ENCODE results near the gene HELLS.

The HELLS gene

GRCh38 chr10:94645285-94645684 lies 99.7 kb downstream of the HELLS start:
- Histone ChIP-seq H4K12ac (ENCODE audit: low read depth, low read length) (no peak overlapping the region), H3K79me1 (ENCODE audit: low read length) (peaks cover 1% of the 10 kb centered on the region), H4K8ac (ENCODE audit: low read depth, low read length) (no peak overlapping the region), H3K4me3 (ENCODE audit: low read depth, low read length) (no peak overlapping the region), H3K4me1 (ENCODE audit: control insufficient read depth in 1 of 2, insufficient read depth in 2 of 2, low read length in 2 of 2) (peaks cover 2% of the 10 kb centered on the region in 2 experiments), H3K27ac (ENCODE audit: low read depth, low read length) (no peak overlapping the region), H2AFZ (ENCODE audit: insufficient read depth, low read length, poor library complexity) (no peak overlapping the region), H4K91ac (ENCODE audit: low read depth, low read length) (no peak overlapping the region), H2BK12ac (ENCODE audit: low read length) (no peak overlapping the region), H2AK5ac (ENCODE audit: low read length) (no peak overlapping the region), H2BK5ac (ENCODE audit: low read depth, low read length, poor library complexity) (no peak overlapping the region), H3K18ac (ENCODE audit: low read length) (no peak overlapping the region), H3K79me2 (ENCODE audit: control insufficient read depth, insufficient read depth, low read length, poor library complexity) (no peaks in the 10 kb centered on the region), H3K9me3 (ENCODE audit: insufficient read depth, low read depth, low read length) (peaks cover 4% of the 10 kb centered on the region), H3K9ac (ENCODE audit: low read length) (no peak overlapping the region), H3K4me2 (ENCODE audit: low read length) (no peak overlapping the region), H3K14ac (ENCODE audit: low read length) (no peak overlapping the region), H2BK120ac (ENCODE audit: insufficient read depth, low read length, poor library complexity) (no peak overlapping the region), H3K27me3 (ENCODE audit: insufficient read depth, low read length) (no peaks in the 10 kb centered on the region), H3K4ac (ENCODE audit: low read depth, low read length) (no peak overlapping the region), H3K36me3 (ENCODE audit: control insufficient read depth in 1 of 2, insufficient read depth in 2 of 2, low read length in 2 of 2) (no peaks in the 10 kb centered on the region), H3K23ac (ENCODE audit: low read length) (no peak overlapping the region)
- no peak for DNase-seq
- WGBS (ENCODE audit: extremely low coverage, insufficient coverage, insufficient read length) = no CpG with 5 or more reads among the region's 2 CpGs
